ENCODE data around the gene C9orf43.

The C9orf43 gene

DNA sequence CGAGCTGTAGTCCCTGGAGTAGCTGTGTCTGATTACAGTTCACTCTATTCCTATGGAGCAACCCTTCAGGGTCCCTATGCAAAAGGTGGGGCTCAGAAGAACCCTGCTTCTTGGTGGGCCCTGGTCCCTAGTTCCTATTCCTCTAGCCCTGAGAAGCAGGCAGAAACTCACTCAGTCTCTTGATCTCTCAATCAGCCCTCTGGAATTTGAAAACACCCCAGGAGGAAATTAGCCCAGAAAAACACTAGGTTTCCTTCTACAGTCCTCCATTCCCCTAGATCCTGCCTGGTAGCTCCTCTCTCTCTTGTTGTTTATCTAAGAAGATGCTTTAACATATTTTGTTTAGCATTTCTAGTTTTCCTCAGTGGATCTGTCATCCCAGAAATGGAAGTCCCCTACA is 60.6 kb downstream of the C9orf43 start:
- DNase-seq, result no peak

DNA sequence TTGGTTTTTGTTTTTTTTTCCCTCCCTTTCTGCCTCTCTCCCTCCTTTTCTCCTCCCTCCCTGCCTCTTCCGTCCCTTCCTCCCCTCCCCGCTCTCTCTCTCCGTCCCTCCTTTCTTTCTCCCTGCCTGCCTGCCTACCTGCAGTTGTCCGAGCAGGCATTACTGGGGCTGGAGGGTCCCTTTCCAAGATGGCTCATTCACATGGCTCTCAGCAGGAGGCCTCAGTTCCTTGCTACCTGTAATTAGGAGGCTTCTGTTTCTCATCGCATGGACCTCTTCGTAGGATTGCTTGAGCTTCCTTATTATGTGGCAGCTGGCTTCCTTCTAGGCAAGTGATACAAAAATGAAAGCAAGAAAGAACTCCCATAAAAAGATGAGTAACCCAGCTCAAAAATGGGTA is 61.0 kb downstream of the C9orf43 start:
- DNase-seq, result no peak

DNA sequence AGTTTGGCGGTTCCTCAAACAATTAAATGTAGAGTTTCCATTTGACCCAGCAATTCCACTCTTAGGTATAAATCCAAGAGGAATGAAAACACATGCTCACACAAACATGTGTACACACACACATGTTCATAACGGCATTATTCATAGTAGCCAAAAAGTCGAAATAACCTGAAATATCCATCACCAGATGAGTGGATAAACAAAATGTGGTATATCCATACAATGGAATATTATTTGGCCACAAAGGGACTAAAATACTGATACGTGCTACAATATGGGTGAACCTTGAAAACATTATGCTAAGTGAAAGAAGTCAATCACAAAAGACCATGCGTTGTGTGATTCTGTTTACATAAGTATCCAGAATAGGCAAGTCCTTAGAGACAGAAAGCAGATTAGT is 61.7 kb downstream of the C9orf43 start:
- no peak for DNase-seq

- DNase-seq, result no peak
Observed at GRCh38 chr9:113474360-113475028, 63.9 kb downstream of the C9orf43 start.

DNA sequence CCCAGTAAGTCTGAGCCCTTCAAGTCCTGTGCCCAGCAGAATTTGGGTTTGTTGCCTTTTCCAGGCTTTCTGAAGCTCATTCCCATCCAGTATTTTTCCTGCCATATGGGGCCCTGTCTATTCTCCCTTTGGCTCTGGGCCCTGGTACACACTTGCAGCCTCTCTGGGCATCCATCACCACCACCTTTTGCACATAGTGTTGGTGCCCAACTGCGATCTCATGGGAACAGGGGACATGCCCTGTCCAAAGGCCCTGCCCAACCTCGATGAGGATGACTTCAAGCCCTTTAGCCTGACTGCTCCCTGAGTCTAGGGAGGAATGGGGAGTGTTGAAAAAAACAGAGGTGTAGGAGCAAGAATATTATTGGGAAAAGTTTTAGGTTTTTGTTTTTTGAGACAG is 64.5 kb downstream of the C9orf43 start:
- DNase-seq, result no peak

DNA sequence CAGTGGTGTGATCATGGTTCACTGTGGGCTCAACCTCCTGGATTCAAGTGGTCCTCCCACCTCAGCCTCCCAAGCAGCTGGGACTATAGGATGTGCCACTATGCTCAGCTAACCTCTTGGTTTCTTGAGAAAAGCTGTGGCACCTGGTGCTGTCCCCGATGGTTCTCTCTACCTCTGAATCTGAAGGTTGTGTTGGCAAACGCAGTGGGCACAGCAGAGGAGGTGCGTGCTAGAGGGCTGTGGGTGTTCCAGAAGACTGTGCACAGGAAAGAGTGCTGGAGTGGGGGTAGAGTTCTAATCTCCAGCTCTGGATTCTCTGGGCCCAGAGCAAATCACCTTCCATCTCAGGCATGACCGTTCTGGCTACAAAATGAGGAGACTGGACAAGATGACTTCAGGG is 65.4 kb downstream of the C9orf43 start:
- no peak for DNase-seq

GRCh38 chr9:113476511-113476916 is 66.0 kb downstream of the C9orf43 start:
- no peak for DNase-seq

GRCh38 chr9:113477058-113477457 is 66.5 kb downstream of the C9orf43 start:
- no peak for DNase-seq

- DNase-seq, result no peak
Observed at GRCh38 chr9:113477661-113478060, 67.1 kb downstream of the C9orf43 start.

GRCh38 chr9:113479174-113479621 is 68.7 kb downstream of the C9orf43 start:
- no peak for DNase-seq
